IMR-90 (cell line): ENCODE results near the gene TMEM154. TPM values are rescaled to one million over a fixed set of nuclear protein-coding genes. Genes with fewer than 3 reads are reported as not detected.

Experiments
- ATAC-seq: fragments of 200-7000 bp; cut with Tn5 transposase; 2 replicates; pipeline ENCODE4 v1.9.1; 2020; ENCODE audit warnings: low read depth, mild to moderate bottlenecking, moderate library complexity
- BruUV-seq: library from RNA; stranded (reverse); fragments of 400-500 nt; replicated peaks from 2 replicates; lab custom pipeline; 2021; lab: Mats Ljungman, UMichigan
- CTCF ChIA-PET: fragments of 300-600 bp; formaldehyde crosslinking; extraction: SDS; loops from one replicate; lab custom pipeline; 2021; ENCODE audit warnings: antibody characterized with exemption; lab: Yijun Ruan, JAX
- POLR2A ChIA-PET: fragments of 300-600 bp; sonication (Branson Sonifier 250); formaldehyde crosslinking; loops from one replicate; lab custom pipeline; 2022; ENCODE audit warnings: antibody characterized with exemption; ENCODE audit not compliant: unreplicated experiment; lab: Charles Lee
- DNase-seq: peaks from one replicate; pipeline ENCODE4 v3.0.0; 2013
- H2AFZ ChIP-seq: replicated peaks from 2 replicates; pipeline ENCODE3; 2013; ENCODE audit warnings: low read length, mild to moderate bottlenecking; ENCODE audit not compliant: poor library complexity
- H2AK5ac ChIP-seq: 2 replicates; pipeline ENCODE4 v1.6.1; 2013; ENCODE audit warnings: low read depth, low read length, inconsistent platforms
- H2AK9ac ChIP-seq: replicated peaks from 2 replicates; pipeline ENCODE3; 2013; ENCODE audit warnings: mild to moderate bottlenecking, low read depth, low read length, moderate library complexity; ENCODE audit not compliant: poor library complexity
- H2BK120ac ChIP-seq: 2 replicates; pipeline ENCODE4 v1.6.1; 2013; ENCODE audit warnings: low read depth, low read length, inconsistent platforms
- H2BK15ac ChIP-seq: 3 replicates; pipeline ENCODE4 v1.6.1; 2013; ENCODE audit warnings: low read depth, low read length, inconsistent platforms
- H2BK20ac ChIP-seq: 2 replicates; pipeline ENCODE4 v1.6.1; 2013; ENCODE audit warnings: low read depth, mild to moderate bottlenecking, inconsistent platforms, low read length, moderate library complexity
- H2BK5ac ChIP-seq: 2 replicates; pipeline ENCODE4 v1.6.1; 2013; ENCODE audit warnings: mild to moderate bottlenecking, low read depth, low read length, inconsistent platforms; ENCODE audit not compliant: poor library complexity, severe bottlenecking
- H3K14ac ChIP-seq: replicated peaks from 2 replicates; pipeline ENCODE4 v1.6.1; 2013; ENCODE audit warnings: low read depth, low read length, inconsistent platforms
- H3K18ac ChIP-seq: 2 replicates; pipeline ENCODE4 v1.6.1; 2013; ENCODE audit warnings: low read depth, low read length, control low read depth
- H3K23ac ChIP-seq: 2 replicates; pipeline ENCODE4 v1.6.1; 2013; ENCODE audit warnings: low read depth, low read length, inconsistent platforms
- H3K27ac ChIP-seq: 2 replicates; pipeline ENCODE4 v1.5.1; 2013; ENCODE audit warnings: mild to moderate bottlenecking, control low read depth, low read length; ENCODE audit not compliant: insufficient read depth
- H3K27me3 ChIP-seq: 2 replicates; pipeline ENCODE4 v1.6.1; 2013; ENCODE audit warnings: low read length; ENCODE audit not compliant: control insufficient read depth, insufficient read depth
- H3K36me3 ChIP-seq: 2 replicates; pipeline ENCODE4 v1.6.1; 2013; ENCODE audit warnings: low read length, mixed read lengths; ENCODE audit not compliant: control insufficient read depth, insufficient read depth
- H3K4ac ChIP-seq: 2 replicates; pipeline ENCODE4 v1.6.1; 2013; ENCODE audit warnings: low read depth, low read length, inconsistent platforms
- H3K4me1 ChIP-seq: 2 replicates; pipeline ENCODE4 v1.6.1; 2013; ENCODE audit warnings: low read length, mixed read lengths; ENCODE audit not compliant: control insufficient read depth, insufficient read depth
- H3K4me2 ChIP-seq: 2 replicates; pipeline ENCODE4 v1.6.1; 2013; ENCODE audit warnings: low read depth, mild to moderate bottlenecking, control low read depth, low read length, moderate library complexity
- H3K4me3 ChIP-seq: 2 replicates; pipeline ENCODE4 v1.5.1; 2013; ENCODE audit warnings: low read depth, mild to moderate bottlenecking, control low read depth, low read length, moderate library complexity; ENCODE audit not compliant: insufficient read depth
- H3K56ac ChIP-seq: 2 replicates; pipeline ENCODE4 v1.6.1; 2013; ENCODE audit warnings: low read length, inconsistent platforms; ENCODE audit not compliant: insufficient read depth; ENCODE audit errors: extremely low read depth
- H3K79me1 ChIP-seq, 2 experiments: 2 replicates each; pipeline ENCODE4 v1.6.1; 2013; ENCODE audit warnings: low read length in 2 of 2, inconsistent platforms in 1 of 2, low read depth in 1 of 2
- H3K9ac ChIP-seq: 2 replicates; pipeline ENCODE4 v1.6.1; 2013; ENCODE audit warnings: low read depth, low read length, control low read depth
- H3K9me1 ChIP-seq: 2 replicates; pipeline ENCODE4 v1.6.1; 2013; ENCODE audit warnings: low read length, inconsistent platforms; ENCODE audit not compliant: insufficient read depth
- H3K9me3 ChIP-seq: 2 replicates; pipeline ENCODE4 v1.6.1; 2013; ENCODE audit warnings: low read length; ENCODE audit not compliant: control insufficient read depth, insufficient read depth
- H4K20me1 ChIP-seq: 2 replicates; pipeline ENCODE4 v1.6.1; 2013; ENCODE audit warnings: low read length, inconsistent platforms; ENCODE audit not compliant: insufficient read depth
- H4K5ac ChIP-seq: 2 replicates; pipeline ENCODE4 v1.6.1; 2013; ENCODE audit warnings: mild to moderate bottlenecking, low read depth, low read length, control low read depth
- H4K8ac ChIP-seq, 2 experiments: 2 replicates each; pipeline ENCODE4 v1.6.1; 2013; ENCODE audit warnings: low read depth in 2 of 2, low read length in 2 of 2, control low read depth in 1 of 2, inconsistent platforms in 1 of 2
- H4K91ac ChIP-seq: 2 replicates; pipeline ENCODE4 v1.6.1; 2013; ENCODE audit warnings: low read depth, low read length, inconsistent platforms; ENCODE audit not compliant: insufficient read depth
- CHD1 ChIP-seq: IDR thresholded peaks from 2 replicates; pipeline ENCODE4 v1.6.1; 2012; ENCODE audit warnings: low read depth, low read length, improper control_type of control experiment
- MAFK ChIP-seq: IDR thresholded peaks from 2 replicates; pipeline ENCODE4 v1.6.1; 2012; ENCODE audit warnings: low read depth, low read length, improper control_type of control experiment
- POLR2A ChIP-seq: IDR thresholded peaks from 2 replicates; pipeline ENCODE4 v1.6.1; 2012; ENCODE audit warnings: mild to moderate bottlenecking, low read depth, low read length
- RFX5 ChIP-seq: IDR thresholded peaks from 2 replicates; pipeline ENCODE4 v1.8.0; 2012; ENCODE audit warnings: low read depth, mild to moderate bottlenecking, low read length, moderate library complexity
- WGBS, 2 experiments: methylation state at CpG; one replicate each; pipeline versions ENCODE4 v1.1.5 to v1.1.7; 2013; ENCODE audit warnings: missing lambda C conversion rate in 2 of 2; ENCODE audit not compliant: insufficient read length in 1 of 2; ENCODE audit errors: extremely low coverage in 2 of 2; 5-methylcytosine and 5-hydroxymethylcytosine counted together
- dilution Hi-C: fragments of 300-500 bp; cut with HindIII; formaldehyde crosslinking; loops from one replicate; pipeline ENCODE4 v1.14.3; 2018; ENCODE audit warnings: low sequenced_read_pairs; ENCODE audit not compliant: unreplicated experiment
- in situ Hi-C: fragments of 300-500 bp; cut with MboI; formaldehyde crosslinking; loops from 3 replicates; pipeline ENCODE4 v1.14.3; 2019; ENCODE audit warnings: low sequenced_read_pairs, inconsistent platforms, mixed read lengths
- intact Hi-C: fragments of 100-400 bp; cut with micrococcal nuclease; formaldehyde crosslinking; loops from 2 replicates; pipeline ENCODE4 v1.10.0; 2022
- polyA plus RNA-seq, 3 experiments: library from polyadenylated mRNA; depleted of rRNA; stranded (reverse); fragments of >200 nt; gene quantifications; 2 replicates each; pipeline ENCODE4 v1.2.3, GENCODE V29; 2012; ENCODE audit warnings: low replicate concordance in 1 of 3
- total RNA-seq: library from RNA; depleted of rRNA; stranded (reverse); fragments of >200 nt; gene quantifications from 2 replicates; pipeline ENCODE4 v1.2.3, GENCODE V29; 2012
- TF ChIP-seq, protein P1 (sequence below): fragments of 150-350 bp; IDR thresholded peaks from 2 replicates; pipeline ENCODE4 v1.6.1; 2016; ENCODE audit warnings: low read depth, mild to moderate bottlenecking, low read length, moderate library complexity, borderline replicate concordance

The TMEM154 gene
- total and polyA plus RNA-seq, 2 of the 4 experiments (the other 2 are of a cell fraction), result 0.12 to 0.18 TPM

DNA sequence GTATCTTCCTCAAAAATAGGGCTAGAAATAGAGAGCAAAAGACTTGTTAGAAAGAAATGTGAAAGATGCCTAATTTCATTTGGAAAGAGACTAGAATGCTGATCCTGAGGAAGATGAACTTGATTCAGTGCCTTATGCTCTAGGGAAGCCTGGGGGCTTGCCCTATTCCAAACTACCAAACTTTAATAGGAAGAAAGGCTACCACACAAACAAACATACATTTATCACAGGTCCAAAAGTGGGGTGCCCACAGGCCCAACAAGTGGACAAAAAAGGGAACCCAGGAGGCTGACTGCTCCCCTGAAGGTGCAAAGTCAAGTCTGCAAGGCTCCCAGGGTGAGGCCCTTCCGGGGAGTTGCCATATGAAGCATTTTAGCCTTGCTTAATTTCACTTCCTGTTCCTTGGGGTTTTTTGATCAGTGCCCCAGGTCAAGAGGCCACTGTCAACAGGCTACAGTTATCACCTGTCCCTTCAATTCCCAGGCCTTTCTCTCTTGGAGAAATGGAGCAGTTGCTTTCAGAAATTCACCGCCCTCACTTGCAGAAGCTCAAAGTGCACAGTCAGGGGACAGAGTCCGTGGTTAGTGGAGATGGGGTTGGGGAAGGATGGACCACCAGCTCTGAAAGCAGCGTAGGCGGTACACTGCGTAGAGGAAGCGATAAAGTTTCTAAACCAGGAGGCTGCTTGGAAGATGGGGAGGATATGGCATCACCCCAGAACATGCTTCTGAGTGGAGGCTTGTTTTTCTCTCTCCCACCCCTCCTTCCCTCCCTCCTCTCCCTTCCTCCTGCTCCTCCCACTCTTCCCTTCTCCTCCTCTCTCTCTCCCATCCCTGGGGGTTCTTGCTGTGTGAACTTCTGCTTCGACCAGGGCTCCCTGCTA, 36.4 kb downstream of the TMEM154 start:
- no peak for ATAC-seq
- H4K5ac ChIP-seq, result no peak overlapping the region

More for the DNA sequence above, 36.4 kb downstream of the TMEM154 start:
- Histone ChIP-seq H3K18ac (no peak overlapping the region), H3K4ac (no peak overlapping the region), H3K4me3 (no peak overlapping the region), H3K27ac (no peak overlapping the region), H2AK5ac (no peak overlapping the region), H4K8ac (no peak overlapping the region), H2AK9ac (no peak overlapping the region), H3K4me1 (no peaks in the 10 kb centered on the region), H3K23ac (no peak overlapping the region), H3K4me2 (no peak overlapping the region), H3K79me1 (no peaks in the 10 kb centered on the region), H3K56ac (no peak overlapping the region), H3K9me1 (no peaks in the 10 kb centered on the region), H2BK5ac (no peak overlapping the region), H4K20me1 (no peaks in the 10 kb centered on the region), H2BK15ac (no peak overlapping the region), H2BK20ac (no peak overlapping the region), H2AFZ (no peak overlapping the region), H3K27me3 (peaks cover 13% of the 10 kb centered on the region), H3K9ac (no peak overlapping the region), H2BK120ac (no peak overlapping the region), H3K36me3 (no peaks in the 10 kb centered on the region), H3K14ac (no peak overlapping the region), H4K91ac (no peak overlapping the region), H3K9me3 (no peaks in the 10 kb centered on the region)
- intact Hi-C loops (loop anchor here (5.0 kb wide), 1 partner anchor 484 kb away; no protein-coding TSS in a partner anchor), dilution Hi-C loops (no loop called here), in situ Hi-C loops (loop anchor here (5.0 kb wide), 1 partner anchor 146 kb away; no protein-coding TSS in a partner anchor)
- BruUV-seq, result no TSS peak
- no peak for DNase-seq
- TF ChIP-seq CHD1, result no peak
- TF ChIP-seq MAFK, result no peak
- no peak for TF ChIP-seq POLR2A
- TF ChIP-seq RFX5, result no peak
- TF ChIP-seq, protein P1, sequence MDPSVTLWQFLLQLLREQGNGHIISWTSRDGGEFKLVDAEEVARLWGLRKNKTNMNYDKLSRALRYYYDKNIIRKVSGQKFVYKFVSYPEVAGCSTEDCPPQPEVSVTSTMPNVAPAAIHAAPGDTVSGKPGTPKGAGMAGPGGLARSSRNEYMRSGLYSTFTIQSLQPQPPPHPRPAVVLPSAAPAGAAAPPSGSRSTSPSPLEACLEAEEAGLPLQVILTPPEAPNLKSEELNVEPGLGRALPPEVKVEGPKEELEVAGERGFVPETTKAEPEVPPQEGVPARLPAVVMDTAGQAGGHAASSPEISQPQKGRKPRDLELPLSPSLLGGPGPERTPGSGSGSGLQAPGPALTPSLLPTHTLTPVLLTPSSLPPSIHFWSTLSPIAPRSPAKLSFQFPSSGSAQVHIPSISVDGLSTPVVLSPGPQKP, result no peak
- ChIA-PET CTCF (interaction anchor here (1.0 kb wide), 2 partner anchors 142 to 189 kb away, joined by 3 to 4 read pairs; no protein-coding TSS in a partner anchor), POLR2A (no interaction called here)
- WGBS, 2 experiments, result no CpG with 5 or more reads among the region's 8 CpGs
